ENCODE results near the gene SERPIND1. TPM values are rescaled to one million over a fixed set of nuclear protein-coding genes. Genes with fewer than 3 reads are reported as not detected.

Gene SERPIND1
- total and polyA plus RNA-seq, 2 of the 8 experiments (the other 6 are each of a cell fraction or from before 2014, with no cell fraction given), result not detected

DNA sequence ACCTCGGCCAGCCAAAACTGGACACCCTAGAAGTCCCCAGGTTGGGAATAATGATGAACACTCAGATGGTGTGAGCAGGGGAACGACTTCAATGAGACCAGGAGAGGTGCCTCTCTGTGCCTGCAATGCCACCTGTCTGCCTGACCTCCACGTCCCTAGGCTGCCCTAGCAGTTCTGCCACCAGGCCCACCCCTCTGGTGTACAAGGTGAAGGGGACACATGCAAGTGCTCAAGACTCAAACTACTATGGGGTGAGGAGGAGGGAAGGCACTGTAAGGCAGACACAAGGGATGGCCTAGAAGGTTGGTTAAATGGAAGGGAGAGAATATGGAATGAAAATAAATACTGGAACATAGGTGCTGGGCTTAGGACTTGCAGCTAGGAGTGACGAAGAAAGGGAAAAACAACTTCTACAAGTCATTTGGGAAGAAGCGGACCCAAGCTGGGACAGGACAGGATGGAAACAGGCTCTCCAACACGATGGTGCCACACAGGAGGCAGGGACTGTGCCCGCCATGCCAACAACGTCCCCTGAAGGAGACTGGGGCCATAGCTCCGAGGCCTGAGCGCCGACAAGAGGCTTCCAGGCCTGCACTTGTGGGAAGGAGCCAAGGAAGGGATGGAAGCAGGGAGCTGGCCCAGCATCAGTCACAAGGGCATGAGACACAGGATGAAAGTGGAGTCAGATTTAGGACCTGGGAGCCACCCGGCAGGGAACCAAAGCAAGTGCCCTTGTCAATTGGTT is 18.5 kb downstream of the SERPIND1 start (continued):
- TF ChIP-seq, protein P1, sequence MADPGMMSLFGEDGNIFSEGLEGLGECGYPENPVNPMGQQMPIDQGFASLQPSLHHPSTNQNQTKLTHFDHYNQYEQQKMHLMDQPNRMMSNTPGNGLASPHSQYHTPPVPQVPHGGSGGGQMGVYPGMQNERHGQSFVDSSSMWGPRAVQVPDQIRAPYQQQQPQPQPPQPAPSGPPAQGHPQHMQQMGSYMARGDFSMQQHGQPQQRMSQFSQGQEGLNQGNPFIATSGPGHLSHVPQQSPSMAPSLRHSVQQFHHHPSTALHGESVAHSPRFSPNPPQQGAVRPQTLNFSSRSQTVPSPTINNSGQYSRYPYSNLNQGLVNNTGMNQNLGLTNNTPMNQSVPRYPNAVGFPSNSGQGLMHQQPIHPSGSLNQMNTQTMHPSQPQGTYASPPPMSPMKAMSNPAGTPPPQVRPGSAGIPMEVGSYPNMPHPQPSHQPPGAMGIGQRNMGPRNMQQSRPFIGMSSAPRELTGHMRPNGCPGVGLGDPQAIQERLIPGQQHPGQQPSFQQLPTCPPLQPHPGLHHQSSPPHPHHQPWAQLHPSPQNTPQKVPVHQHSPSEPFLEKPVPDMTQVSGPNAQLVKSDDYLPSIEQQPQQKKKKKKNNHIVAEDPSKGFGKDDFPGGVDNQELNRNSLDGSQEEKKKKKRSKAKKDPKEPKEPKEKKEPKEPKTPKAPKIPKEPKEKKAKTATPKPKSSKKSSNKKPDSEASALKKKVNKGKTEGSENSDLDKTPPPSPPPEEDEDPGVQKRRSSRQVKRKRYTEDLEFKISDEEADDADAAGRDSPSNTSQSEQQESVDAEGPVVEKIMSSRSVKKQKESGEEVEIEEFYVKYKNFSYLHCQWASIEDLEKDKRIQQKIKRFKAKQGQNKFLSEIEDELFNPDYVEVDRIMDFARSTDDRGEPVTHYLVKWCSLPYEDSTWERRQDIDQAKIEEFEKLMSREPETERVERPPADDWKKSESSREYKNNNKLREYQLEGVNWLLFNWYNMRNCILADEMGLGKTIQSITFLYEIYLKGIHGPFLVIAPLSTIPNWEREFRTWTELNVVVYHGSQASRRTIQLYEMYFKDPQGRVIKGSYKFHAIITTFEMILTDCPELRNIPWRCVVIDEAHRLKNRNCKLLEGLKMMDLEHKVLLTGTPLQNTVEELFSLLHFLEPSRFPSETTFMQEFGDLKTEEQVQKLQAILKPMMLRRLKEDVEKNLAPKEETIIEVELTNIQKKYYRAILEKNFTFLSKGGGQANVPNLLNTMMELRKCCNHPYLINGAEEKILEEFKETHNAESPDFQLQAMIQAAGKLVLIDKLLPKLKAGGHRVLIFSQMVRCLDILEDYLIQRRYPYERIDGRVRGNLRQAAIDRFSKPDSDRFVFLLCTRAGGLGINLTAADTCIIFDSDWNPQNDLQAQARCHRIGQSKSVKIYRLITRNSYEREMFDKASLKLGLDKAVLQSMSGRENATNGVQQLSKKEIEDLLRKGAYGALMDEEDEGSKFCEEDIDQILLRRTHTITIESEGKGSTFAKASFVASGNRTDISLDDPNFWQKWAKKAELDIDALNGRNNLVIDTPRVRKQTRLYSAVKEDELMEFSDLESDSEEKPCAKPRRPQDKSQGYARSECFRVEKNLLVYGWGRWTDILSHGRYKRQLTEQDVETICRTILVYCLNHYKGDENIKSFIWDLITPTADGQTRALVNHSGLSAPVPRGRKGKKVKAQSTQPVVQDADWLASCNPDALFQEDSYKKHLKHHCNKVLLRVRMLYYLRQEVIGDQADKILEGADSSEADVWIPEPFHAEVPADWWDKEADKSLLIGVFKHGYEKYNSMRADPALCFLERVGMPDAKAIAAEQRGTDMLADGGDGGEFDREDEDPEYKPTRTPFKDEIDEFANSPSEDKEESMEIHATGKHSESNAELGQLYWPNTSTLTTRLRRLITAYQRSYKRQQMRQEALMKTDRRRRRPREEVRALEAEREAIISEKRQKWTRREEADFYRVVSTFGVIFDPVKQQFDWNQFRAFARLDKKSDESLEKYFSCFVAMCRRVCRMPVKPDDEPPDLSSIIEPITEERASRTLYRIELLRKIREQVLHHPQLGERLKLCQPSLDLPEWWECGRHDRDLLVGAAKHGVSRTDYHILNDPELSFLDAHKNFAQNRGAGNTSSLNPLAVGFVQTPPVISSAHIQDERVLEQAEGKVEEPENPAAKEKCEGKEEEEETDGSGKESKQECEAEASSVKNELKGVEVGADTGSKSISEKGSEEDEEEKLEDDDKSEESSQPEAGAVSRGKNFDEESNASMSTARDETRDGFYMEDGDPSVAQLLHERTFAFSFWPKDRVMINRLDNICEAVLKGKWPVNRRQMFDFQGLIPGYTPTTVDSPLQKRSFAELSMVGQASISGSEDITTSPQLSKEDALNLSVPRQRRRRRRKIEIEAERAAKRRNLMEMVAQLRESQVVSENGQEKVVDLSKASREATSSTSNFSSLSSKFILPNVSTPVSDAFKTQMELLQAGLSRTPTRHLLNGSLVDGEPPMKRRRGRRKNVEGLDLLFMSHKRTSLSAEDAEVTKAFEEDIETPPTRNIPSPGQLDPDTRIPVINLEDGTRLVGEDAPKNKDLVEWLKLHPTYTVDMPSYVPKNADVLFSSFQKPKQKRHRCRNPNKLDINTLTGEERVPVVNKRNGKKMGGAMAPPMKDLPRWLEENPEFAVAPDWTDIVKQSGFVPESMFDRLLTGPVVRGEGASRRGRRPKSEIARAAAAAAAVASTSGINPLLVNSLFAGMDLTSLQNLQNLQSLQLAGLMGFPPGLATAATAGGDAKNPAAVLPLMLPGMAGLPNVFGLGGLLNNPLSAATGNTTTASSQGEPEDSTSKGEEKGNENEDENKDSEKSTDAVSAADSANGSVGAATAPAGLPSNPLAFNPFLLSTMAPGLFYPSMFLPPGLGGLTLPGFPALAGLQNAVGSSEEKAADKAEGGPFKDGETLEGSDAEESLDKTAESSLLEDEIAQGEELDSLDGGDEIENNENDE (IDR thresholded peaks at IDR 0.05; ENCODE audit: insufficient replicate concordance, low read length), result no peak
- no peak for TF ChIP-seq BCL11A (IDR thresholded peaks at IDR 0.05; ENCODE audit: low read depth in 2 of 2, low read length in 2 of 2)
- no peak for TF ChIP-seq ZNF274 (IDR thresholded peaks at IDR 0.05; ENCODE audit: borderline replicate concordance, extremely low read depth, low read length)
- TF ChIP-seq, protein P2, sequence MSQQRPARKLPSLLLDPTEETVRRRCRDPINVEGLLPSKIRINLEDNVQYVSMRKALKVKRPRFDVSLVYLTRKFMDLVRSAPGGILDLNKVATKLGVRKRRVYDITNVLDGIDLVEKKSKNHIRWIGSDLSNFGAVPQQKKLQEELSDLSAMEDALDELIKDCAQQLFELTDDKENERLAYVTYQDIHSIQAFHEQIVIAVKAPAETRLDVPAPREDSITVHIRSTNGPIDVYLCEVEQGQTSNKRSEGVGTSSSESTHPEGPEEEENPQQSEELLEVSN (IDR thresholded peaks at IDR 0.05), result no peak
- TF ChIP-seq CEBPB (IDR thresholded peaks at IDR 0.05; ENCODE audit: low read depth, low read length), result no peak
- TF ChIP-seq TBP (IDR thresholded peaks at IDR 0.05; ENCODE audit: low read depth, low read length), result no peak
- TF ChIP-seq, protein P3, sequence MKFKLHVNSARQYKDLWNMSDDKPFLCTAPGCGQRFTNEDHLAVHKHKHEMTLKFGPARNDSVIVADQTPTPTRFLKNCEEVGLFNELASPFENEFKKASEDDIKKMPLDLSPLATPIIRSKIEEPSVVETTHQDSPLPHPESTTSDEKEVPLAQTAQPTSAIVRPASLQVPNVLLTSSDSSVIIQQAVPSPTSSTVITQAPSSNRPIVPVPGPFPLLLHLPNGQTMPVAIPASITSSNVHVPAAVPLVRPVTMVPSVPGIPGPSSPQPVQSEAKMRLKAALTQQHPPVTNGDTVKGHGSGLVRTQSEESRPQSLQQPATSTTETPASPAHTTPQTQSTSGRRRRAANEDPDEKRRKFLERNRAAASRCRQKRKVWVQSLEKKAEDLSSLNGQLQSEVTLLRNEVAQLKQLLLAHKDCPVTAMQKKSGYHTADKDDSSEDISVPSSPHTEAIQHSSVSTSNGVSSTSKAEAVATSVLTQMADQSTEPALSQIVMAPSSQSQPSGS (IDR thresholded peaks at IDR 0.05; ENCODE audit: low read length), result no peak

Measured in H1 (cell line).